Upper lobe of left lung (tissue), 6 donors: Measurements from ENCODE around the gene KCNJ6. TPM values are rescaled to one million over a fixed set of nuclear protein-coding genes. Genes with fewer than 3 reads are reported as not detected.

Experiments used
- ATAC-seq, 2 donors: fragments of 200-7000 bp; cut with Tn5 transposase; one replicate each; pipeline ENCODE4 v1.9.1; 2022; ENCODE audit warnings: mild to moderate bottlenecking in 2 of 2, moderate library complexity in 2 of 2; ENCODE audit not compliant: low FRiP score in 2 of 2
- DNase-seq, 2 donors: peaks; one replicate each; pipeline ENCODE4 v3.0.0-alpha.2; 2019 to 2020
- H3K27ac ChIP-seq, 4 donors: fragments of 200-600 bp; sonication (generic); one replicate each; pipeline ENCODE4 v1.5.1; 2016 to 2019
- H3K27me3 ChIP-seq, 4 donors: fragments of 200-600 bp; sonication (generic); one replicate each; pipeline ENCODE4 v1.5.1; 2017 to 2019
- H3K36me3 ChIP-seq, 4 donors: fragments of 200-600 bp; sonication (generic); one replicate each; pipeline ENCODE4 v1.5.1; 2016 to 2019
- H3K4me1 ChIP-seq, 4 donors: fragments of 200-600 bp; sonication (generic); one replicate each; pipeline ENCODE4 v1.5.1; 2018 to 2019
- H3K4me3 ChIP-seq, 4 donors: fragments of 200-600 bp; sonication (generic); one replicate each; pipeline ENCODE4 v1.5.1; 2017 to 2019; ENCODE audit warnings: mild to moderate bottlenecking in 2 of 4, moderate library complexity in 1 of 4
- H3K9me3 ChIP-seq, 4 donors: fragments of 200-600 bp; sonication (generic); one replicate each; pipeline ENCODE4 v1.5.1; 2018 to 2019
- EP300 ChIP-seq, 4 donors: sonication (generic); formaldehyde crosslinking; IDR thresholded peaks; one replicate each; pipeline ENCODE4 v1.5.1; 2017; ENCODE audit warnings: antibody characterized with exemption in 4 of 4, control low read depth in 2 of 4
- POLR2A ChIP-seq, 4 donors: fragments of 450-650 bp; IDR thresholded peaks; one replicate each; pipeline ENCODE4 v1.5.1; 2016 to 2017; ENCODE audit warnings: antibody characterized with exemption in 4 of 4, mild to moderate bottlenecking in 2 of 4
- POLR2AphosphoS5 ChIP-seq, 2 donors: sonication (generic); formaldehyde crosslinking; IDR thresholded peaks; one replicate each; pipeline ENCODE4 v1.5.1; 2017; ENCODE audit warnings: antibody characterized with exemption in 2 of 2
- WGBS, 2 donors: methylation state at CpG; one replicate each; pipeline ENCODE4 v1.1.5; 2017 to 2018; 5-methylcytosine and 5-hydroxymethylcytosine counted together
- total RNA-seq, 6 donors: library from RNA; depleted of rRNA in 4 of 6; stranded (reverse); fragments of >200 nt in 4 of 6; gene quantifications; one replicate each; pipeline versions ENCODE4 v1.1.0 to v1.2.1, GENCODE V29; 2016 to 2021
- TF ChIP-seq, protein P1 (sequence below), 6 experiments: fragments of 450-650 bp in 4 of 6; fragments of 200-600 bp in 2 of 6; sonication (generic) in 2 of 6; IDR thresholded peaks; one replicate each; pipeline ENCODE4 v1.5.1; 2016 to 2019; ENCODE audit warnings: antibody characterized with exemption in 6 of 6
- donor health status: DM: no; HTN: no; CAD: no; lungs with moderate emphysema.
- donor health status: DM: no; HTN: yes; CAD: no; lungs with severe emphysema.

KCNJ6 gene, protein sequence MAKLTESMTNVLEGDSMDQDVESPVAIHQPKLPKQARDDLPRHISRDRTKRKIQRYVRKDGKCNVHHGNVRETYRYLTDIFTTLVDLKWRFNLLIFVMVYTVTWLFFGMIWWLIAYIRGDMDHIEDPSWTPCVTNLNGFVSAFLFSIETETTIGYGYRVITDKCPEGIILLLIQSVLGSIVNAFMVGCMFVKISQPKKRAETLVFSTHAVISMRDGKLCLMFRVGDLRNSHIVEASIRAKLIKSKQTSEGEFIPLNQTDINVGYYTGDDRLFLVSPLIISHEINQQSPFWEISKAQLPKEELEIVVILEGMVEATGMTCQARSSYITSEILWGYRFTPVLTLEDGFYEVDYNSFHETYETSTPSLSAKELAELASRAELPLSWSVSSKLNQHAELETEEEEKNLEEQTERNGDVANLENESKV
- under 1 TPM in 2 of 6 donors, not detected in 4; 0.06 to 0.15 TPM for total RNA-seq

DNA sequence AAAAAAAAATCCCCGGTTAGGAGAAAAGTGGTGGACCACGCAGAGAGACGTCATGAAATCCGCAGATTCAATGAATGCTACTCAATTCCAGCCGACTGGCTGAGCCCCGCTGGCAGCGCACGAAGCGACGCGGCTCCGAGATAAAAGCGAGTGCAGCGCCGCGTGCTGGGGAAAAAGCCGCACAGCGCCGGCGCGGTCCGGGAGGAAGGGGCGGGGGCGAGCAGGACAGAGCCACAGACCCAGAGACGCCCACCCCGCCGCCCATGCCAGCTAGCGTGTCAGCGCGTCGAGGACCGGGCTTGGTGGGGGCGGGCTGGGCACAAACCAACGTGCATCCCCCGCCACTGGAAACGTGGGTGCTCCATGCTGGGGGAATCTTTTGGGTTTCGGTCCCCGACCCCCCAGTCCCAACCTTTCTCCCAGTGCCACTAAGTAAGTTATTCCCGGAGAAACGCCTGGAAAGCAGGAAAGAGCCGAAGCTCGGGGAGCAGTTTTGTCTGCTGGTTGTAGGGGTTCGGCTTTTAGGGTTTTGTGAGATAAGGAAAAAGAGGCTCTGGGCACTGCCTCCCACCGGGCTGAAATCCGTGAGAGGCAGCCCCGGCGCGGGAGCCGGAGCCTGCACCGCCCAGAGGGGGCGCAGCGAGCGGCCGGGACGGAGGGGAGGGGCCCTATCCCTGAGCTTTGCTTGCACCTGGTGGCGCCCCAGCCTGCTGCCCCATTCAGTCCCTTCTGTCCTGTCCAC, at the start of gene KCNJ6:
TSS of gene KCNJ6 (minus strand) at position 148 of the 742 bp plus-strand sequence. CDS start 75,775 bp downstream, outside the sequence.
- peak; percentile 30 to 89 for DNase-seq
- TF ChIP-seq POLR2AphosphoS5 (IDR thresholded peaks at IDR 0.05) (no peak), POLR2A (IDR thresholded peaks at IDR 0.05) (no peak)
- TF ChIP-seq, protein P1, sequence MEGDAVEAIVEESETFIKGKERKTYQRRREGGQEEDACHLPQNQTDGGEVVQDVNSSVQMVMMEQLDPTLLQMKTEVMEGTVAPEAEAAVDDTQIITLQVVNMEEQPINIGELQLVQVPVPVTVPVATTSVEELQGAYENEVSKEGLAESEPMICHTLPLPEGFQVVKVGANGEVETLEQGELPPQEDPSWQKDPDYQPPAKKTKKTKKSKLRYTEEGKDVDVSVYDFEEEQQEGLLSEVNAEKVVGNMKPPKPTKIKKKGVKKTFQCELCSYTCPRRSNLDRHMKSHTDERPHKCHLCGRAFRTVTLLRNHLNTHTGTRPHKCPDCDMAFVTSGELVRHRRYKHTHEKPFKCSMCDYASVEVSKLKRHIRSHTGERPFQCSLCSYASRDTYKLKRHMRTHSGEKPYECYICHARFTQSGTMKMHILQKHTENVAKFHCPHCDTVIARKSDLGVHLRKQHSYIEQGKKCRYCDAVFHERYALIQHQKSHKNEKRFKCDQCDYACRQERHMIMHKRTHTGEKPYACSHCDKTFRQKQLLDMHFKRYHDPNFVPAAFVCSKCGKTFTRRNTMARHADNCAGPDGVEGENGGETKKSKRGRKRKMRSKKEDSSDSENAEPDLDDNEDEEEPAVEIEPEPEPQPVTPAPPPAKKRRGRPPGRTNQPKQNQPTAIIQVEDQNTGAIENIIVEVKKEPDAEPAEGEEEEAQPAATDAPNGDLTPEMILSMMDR (IDR thresholded peaks at IDR 0.05), result peak; percentile 8 to 60 (median 40)
- Histone ChIP-seq H3K4me1 (peaks cover 13 to 22% (median 13%) of the 10 kb centered on the region in 4 donors), H3K36me3 (no peaks in the 10 kb centered on the region), H3K27me3 (peaks cover 5 to 30% (median 21%) of the 10 kb centered on the region in 4 donors), H3K9me3 (no peaks in the 10 kb centered on the region), H3K27ac (no peak within 1 kb of the TSS), H3K4me3 (peak within 1 kb of the TSS in 3 of 4 donors; percentile 22 to 38 (median 26))
- WGBS, 2 donors, result 3 to 8% methylated on average over 23 to 55 of the region's 56 CpGs
- ATAC-seq, result peak; percentile 57 to 67

DNA sequence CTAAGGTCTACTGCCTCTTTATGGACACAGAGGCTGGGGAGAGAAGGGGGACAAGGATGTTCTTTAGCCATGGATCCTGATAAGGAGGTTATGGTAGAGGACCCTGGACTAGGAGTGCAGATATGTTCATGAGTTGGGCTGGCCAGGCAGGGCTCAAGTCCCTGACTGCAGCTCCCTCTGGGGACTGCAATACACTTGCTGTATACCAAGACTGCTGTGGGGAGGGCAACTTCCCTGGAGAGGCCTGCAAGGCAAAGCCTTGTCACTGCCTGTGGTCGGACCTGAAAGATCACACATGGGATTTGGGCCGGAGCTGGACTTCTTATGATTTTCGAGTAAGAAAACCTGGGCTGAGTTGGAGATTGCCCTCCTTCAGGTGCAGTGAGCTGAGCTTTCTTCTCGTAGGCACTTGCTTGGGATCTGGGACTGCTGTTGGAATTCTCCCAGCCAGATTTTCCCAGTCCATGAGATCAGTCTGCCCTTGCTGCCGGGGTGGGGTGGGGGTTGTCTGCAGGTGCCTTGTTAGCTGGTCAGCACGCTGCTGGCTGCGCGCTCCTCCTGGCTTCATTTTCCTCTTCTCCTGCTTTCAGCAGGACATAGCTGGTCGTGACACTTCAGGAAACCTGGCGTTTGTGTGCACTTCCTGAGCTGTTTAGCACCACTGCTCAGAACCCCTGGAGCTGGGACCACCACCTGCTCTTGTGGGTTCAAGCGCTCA, 49.0 kb upstream of the KCNJ6 start:
- no peak overlapping the region for H3K27ac ChIP-seq
- whole genome bisulfite sequencing, 2 donors, result 60 to 63% methylated on average over 9 to 11 of the region's 11 CpGs
- DNase-seq, result peak in 1 of 2 donors; percentile 19
- H3K27me3 ChIP-seq, result no peaks in the 10 kb centered on the region
- no peak for TF ChIP-seq EP300 (IDR thresholded peaks at IDR 0.05)
- TF ChIP-seq, protein P1 (IDR thresholded peaks at IDR 0.05), result no peak
- TF ChIP-seq POLR2A (IDR thresholded peaks at IDR 0.05), result no peak
- TF ChIP-seq POLR2AphosphoS5 (IDR thresholded peaks at IDR 0.05), result no peak
- no peaks in the 10 kb centered on the region for H3K4me1 ChIP-seq
- no peaks in the 10 kb centered on the region for H3K36me3 ChIP-seq
- H3K4me3 ChIP-seq, result no peak overlapping the region
- ATAC-seq, result no peak
- H3K9me3 ChIP-seq, result no peaks in the 10 kb centered on the region

DNA sequence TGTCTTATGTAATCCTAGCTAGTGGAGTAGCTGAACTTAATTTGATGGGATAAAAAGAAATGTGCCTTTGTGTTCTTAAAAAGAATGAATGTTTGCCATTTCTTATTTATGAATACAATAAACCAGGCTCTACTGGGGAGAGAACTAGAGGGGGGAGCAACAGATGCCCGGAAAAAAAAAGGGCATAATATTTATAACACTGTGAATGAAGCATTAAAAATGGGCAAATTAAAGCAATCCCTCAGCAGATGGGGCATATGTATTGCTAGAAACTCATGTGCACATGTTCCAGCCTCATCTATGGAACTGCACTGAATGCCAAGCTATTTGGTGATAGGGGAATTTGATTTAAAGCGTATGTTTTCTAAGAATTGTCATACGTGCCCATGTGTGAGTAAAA, 42.3 kb upstream of the KCNJ6 start:
- DNase-seq (no peak), ATAC-seq (no peak)
- Histone ChIP-seq H3K4me3 (no peak overlapping the region), H3K27me3 (no peaks in the 10 kb centered on the region), H3K9me3 (no peaks in the 10 kb centered on the region), H3K4me1 (no peaks in the 10 kb centered on the region), H3K27ac (no peak overlapping the region), H3K36me3 (no peaks in the 10 kb centered on the region)
- TF ChIP-seq, protein P1 (IDR thresholded peaks at IDR 0.05), result no peak
- TF ChIP-seq EP300 (IDR thresholded peaks at IDR 0.05), result no peak
- 71 to 75% methylated on average over 3 of the region's 3 CpGs for WGBS, 2 donors

DNA sequence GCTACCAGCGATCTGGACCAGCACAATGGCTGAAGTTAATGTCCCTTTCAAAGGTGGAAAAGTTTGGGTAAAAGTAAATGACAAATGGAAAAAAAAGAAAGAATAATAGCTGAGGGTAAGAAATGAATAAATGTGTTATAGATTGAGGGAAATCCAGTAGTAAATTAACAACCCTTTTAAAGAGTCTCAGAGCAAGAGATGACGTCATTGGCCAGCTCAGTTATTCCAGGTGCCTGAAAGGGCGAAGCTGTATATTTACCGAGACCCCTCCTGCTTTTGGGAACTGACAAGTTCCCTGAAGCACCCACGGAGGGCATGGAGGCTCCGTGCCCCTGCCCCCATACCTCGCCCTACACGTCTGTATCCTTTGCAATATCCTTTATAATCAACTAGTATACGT, 40.5 kb upstream of the KCNJ6 start:
- 70% methylated on average over 9 of the region's 9 CpGs for WGBS, 2 donors
- H3K27me3 ChIP-seq, result no peaks in the 10 kb centered on the region
- no peaks in the 10 kb centered on the region for H3K36me3 ChIP-seq
- TF ChIP-seq POLR2A (IDR thresholded peaks at IDR 0.05), result no peak
- no peak for TF ChIP-seq POLR2AphosphoS5 (IDR thresholded peaks at IDR 0.05)
- TF ChIP-seq, protein P1 (IDR thresholded peaks at IDR 0.05), result no peak
- no peak for TF ChIP-seq EP300 (IDR thresholded peaks at IDR 0.05)
- no peak overlapping the region for H3K4me3 ChIP-seq
- ATAC-seq (no peak), DNase-seq (no peak)
- H3K9me3 ChIP-seq, result no peaks in the 10 kb centered on the region
- H3K4me1 ChIP-seq, result no peaks in the 10 kb centered on the region
- H3K27ac ChIP-seq, result no peak overlapping the region
